Ovary (tissue), 9 donors: ENCODE results near the gene SSUH2. TPM values are rescaled to one million over a fixed set of nuclear protein-coding genes. Genes with fewer than 3 reads are reported as not detected.

ENCODE experiments used
- DNase-seq, 5 donors: peaks; one replicate each; pipeline ENCODE4 v3.0.0-alpha.2; 2019 to 2020
- H3K27ac ChIP-seq, 2 donors: fragments of 200-600 bp; one replicate each; pipeline versions ENCODE4 v1.5.1 to v1.8.0; 2019 to 2022
- H3K27me3 ChIP-seq: fragments of 200-600 bp; one replicate; pipeline ENCODE4 v1.8.0; 2022
- H3K36me3 ChIP-seq: fragments of 200-600 bp; sonication (generic); one replicate; pipeline ENCODE4 v1.5.1; 2019
- H3K4me1 ChIP-seq: one replicate; pipeline ENCODE4 v1.8.1; 2013; ENCODE audit warnings: mild to moderate bottlenecking, moderate library complexity; ENCODE audit not compliant: insufficient read depth
- H3K4me3 ChIP-seq: fragments of 200-600 bp; sonication (generic); one replicate; pipeline ENCODE4 v1.5.1; 2017
- H3K9me3 ChIP-seq, 2 donors: fragments of 200-600 bp in 1 of 2; sonication (generic) in 1 of 2; one replicate each; pipeline versions ENCODE4 v1.5.1 to v1.8.1; 2013 to 2019; ENCODE audit warnings: mild to moderate bottlenecking in 1 of 2, moderate library complexity in 1 of 2
- CTCF ChIP-seq, 3 donors: fragments of 450-650 bp in 2 of 3; fragments of 200-600 bp in 1 of 3; IDR thresholded peaks; one replicate each; pipeline versions ENCODE4 v1.5.1 to v1.8.0; 2016 to 2022; ENCODE audit warnings: antibody characterized with exemption in 3 of 3, mild to moderate bottlenecking in 1 of 3
- EP300 ChIP-seq: sonication (generic); formaldehyde crosslinking; IDR thresholded peaks from one replicate; pipeline ENCODE4 v1.6.1; 2017; ENCODE audit warnings: antibody characterized with exemption
- POLR2A ChIP-seq: fragments of 450-650 bp; IDR thresholded peaks from one replicate; pipeline ENCODE4 v1.6.1; 2017; ENCODE audit warnings: antibody characterized with exemption, mild to moderate bottlenecking, moderate library complexity
- WGBS, 3 donors: extraction: QIAGEN DNeasy Blood & Tissue Kit in 1 of 3; methylation state at CpG; one replicate each; pipeline versions ENCODE4 v1.1.5 to v1.1.7; 2013 to 2017; 5-methylcytosine and 5-hydroxymethylcytosine counted together
- intact Hi-C, 4 donors: fragments of 100-400 bp; cut with DNase I; formaldehyde crosslinking; loops; one replicate each; pipeline versions ENCODE4 v1.11.0 to v1.15.1; 2022 to 2023
- polyA plus RNA-seq, 2 donors: library from polyadenylated mRNA; stranded (reverse); fragments of 200-250 nt in 1 of 2; fragments of 350-450 nt in 1 of 2; fragmentation: Illumina TruSeq in 1 of 2; extraction: RNeasy Lipid Tissue Mini Kit (QIAGEN cat#74804) in 1 of 2; gene quantifications; one replicate each; pipeline ENCODE4 v1.2.3, GENCODE V29; 2013 to 2014
- total RNA-seq, 7 donors: library from RNA; depleted of rRNA in 2 of 7; stranded (reverse); fragments of >200 nt in 2 of 7; fragmentation: NEBNext Ultra II Directional in 3 of 7; extraction: Animal tissue kit (Norgen Biotek cat#: 25700) in 3 of 7; gene quantifications; one replicate each; pipeline versions ENCODE4 v1.1.0 to v1.2.4, GENCODE V29; 2016 to 2023
- donor health status: DM: no; HTN: no; CAD: no; lungs with moderate emphysema.
- donor health status: DM: no; HTN: no; CAD: no.
- donor health status: Bipolar disorder and iron deficiency.
- donor health status: DM: yes; HTN: yes; CAD: no.
- donor health status: DM: no; HTN: no; CAD: no.
- donor health status: DM: yes; HTN: yes; CAD: no.

SSUH2 gene
- total and polyA plus RNA-seq, 9 donors, result 0.27 to 1.6 (median 0.63) TPM; not detected in 1

- no peak for DNase-seq
- intact Hi-C loops, result loop anchor here (5.0 kb wide), 1 partner anchor 181 kb away; no protein-coding TSS in a partner anchor
- H3K9me3 ChIP-seq, result no peaks in the 10 kb centered on the region
- TF ChIP-seq CTCF (IDR thresholded peaks at IDR 0.05) (no peak), POLR2A (no peak), EP300 (no peak)
- no peak overlapping the region for H3K4me3 ChIP-seq
- H3K27ac ChIP-seq, result no peak overlapping the region
- peaks cover 5% of the 10 kb centered on the region for H3K4me1 ChIP-seq
- H3K36me3 ChIP-seq, result no peaks in the 10 kb centered on the region
- WGBS, 3 donors, result 85 to 87% (median 87%) methylated on average over 14 of the region's 14 CpGs
- H3K27me3 ChIP-seq, result no peaks in the 10 kb centered on the region
These were observed 20.9 kb downstream of the SSUH2 start for GRCh38 chr3:8623741-8624140.

- Histone ChIP-seq H3K9me3 (no peaks in the 10 kb centered on the region), H3K27ac (no peak overlapping the region), H3K36me3 (no peaks in the 10 kb centered on the region), H3K4me3 (no peak overlapping the region), H3K27me3 (no peaks in the 10 kb centered on the region), H3K4me1 (peaks cover 5% of the 10 kb centered on the region)
- 20 to 33% (median 29%) methylated on average over 24 of the region's 24 CpGs for WGBS, 3 donors
- TF ChIP-seq CTCF (IDR thresholded peaks at IDR 0.05) (peak; percentile 83 to 92 (median 91)), POLR2A (no peak)
- peak; percentile 69 to 84 (median 79) for DNase-seq
- intact Hi-C loops, result loop anchor here (5.0 kb wide), 1 partner anchor 181 kb away; no protein-coding TSS in a partner anchor
These were observed 21.5 kb downstream of the SSUH2 start for GRCh38 chr3:8622873-8623691.

GRCh38 chr3:8621872-8622271, 22.7 kb downstream of the SSUH2 start:
- WGBS, 3 donors, result 52 to 59% (median 58%) methylated on average over 4 of the region's 4 CpGs
- Histone ChIP-seq H3K27me3 (no peaks in the 10 kb centered on the region), H3K36me3 (no peaks in the 10 kb centered on the region), H3K9me3 (no peaks in the 10 kb centered on the region), H3K27ac (no peak overlapping the region), H3K4me1 (peaks cover 5% of the 10 kb centered on the region), H3K4me3 (no peak overlapping the region)
- DNase-seq, result peak in 1 of 5 donors; percentile 50
- intact Hi-C loops, result loop anchor here (5.0 kb wide), 1 partner anchor 180 kb away; no protein-coding TSS in a partner anchor
- no peak for TF ChIP-seq CTCF (IDR thresholded peaks at IDR 0.05)
- no peak for TF ChIP-seq POLR2A
- TF ChIP-seq EP300, result no peak

GRCh38 chr3:8621141-8621540, 23.5 kb downstream of the SSUH2 start:
- no peak for DNase-seq
- no peak overlapping the region for H3K4me3 ChIP-seq
- no peaks in the 10 kb centered on the region for H3K36me3 ChIP-seq
- H3K27me3 ChIP-seq, result no peaks in the 10 kb centered on the region
- H3K9me3 ChIP-seq, result no peaks in the 10 kb centered on the region
- H3K27ac ChIP-seq, result no peak overlapping the region
- no peak for TF ChIP-seq CTCF (IDR thresholded peaks at IDR 0.05)
- no peak for TF ChIP-seq EP300
- no peak for TF ChIP-seq POLR2A
- 88 to 98% (median 92%) methylated on average over 3 of the region's 3 CpGs for WGBS, 3 donors
- intact Hi-C loops, result loop anchor here (5.0 kb wide), 1 partner anchor 179 kb away; no protein-coding TSS in a partner anchor
- peaks cover 5% of the 10 kb centered on the region for H3K4me1 ChIP-seq
